NCI-H82 (cell line): ENCODE results near the gene DOCK9.
"Not testable (repeated sequence)": the region's sequence is repeated elsewhere in the genome, so short reads cannot be mapped to it uniquely, and the experiment has no call there.

ENCODE experiments used
- DNase-seq: peaks from one replicate; lab custom pipeline; 2025; lab: John Stamatoyannopoulos, UW

Gene DOCK9

DNA sequence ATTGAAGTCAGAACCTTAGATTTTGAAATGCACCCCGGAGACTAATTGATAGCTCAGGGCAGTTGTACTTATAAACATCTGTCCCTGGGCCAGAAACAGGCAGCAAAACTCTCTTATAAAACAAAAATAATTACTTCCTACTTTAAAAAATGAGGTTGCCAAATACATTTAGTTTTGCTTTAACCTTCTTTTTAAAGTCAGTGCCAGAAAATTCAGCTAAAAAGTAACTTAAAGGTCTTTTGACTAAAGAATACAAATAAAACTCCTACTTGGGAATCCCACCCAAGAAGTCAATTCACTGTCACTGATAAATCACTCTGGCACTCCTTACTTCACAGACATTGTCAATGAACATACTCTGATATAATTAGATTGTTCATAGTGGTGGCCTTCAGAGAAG lies 60.7 kb downstream of the DOCK9 start:
- no peak for DNase-seq

- DNase-seq = no peak
Measured at GRCh38 chr13:98916403-98916802, 61.5 kb downstream of the DOCK9 start.

- no peak for DNase-seq
Measured at GRCh38 chr13:98915981-98916380, 61.9 kb downstream of the DOCK9 start.

DNA sequence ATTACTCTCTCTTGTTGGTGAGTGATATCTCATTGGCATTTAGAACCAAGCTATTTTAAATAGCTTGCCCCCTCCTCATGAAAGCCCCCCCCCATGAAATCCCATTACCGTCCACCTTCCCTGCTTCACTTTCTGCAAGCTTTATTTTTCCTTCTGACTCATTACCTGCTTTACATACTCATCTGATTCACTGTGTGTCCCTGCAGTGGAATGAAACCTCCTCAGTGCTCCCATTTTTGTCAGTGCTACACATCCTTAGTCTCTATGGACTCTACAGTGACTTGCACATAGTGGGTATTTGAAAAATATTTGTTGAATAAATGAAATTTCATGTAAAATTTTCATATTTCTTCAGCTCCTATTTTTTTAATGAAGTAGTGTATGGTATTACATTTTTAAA lies 62.3 kb downstream of the DOCK9 start:
- DNase-seq = no peak

- no peak for DNase-seq
Measured at GRCh38 chr13:98913741-98914140, 64.1 kb downstream of the DOCK9 start.

GRCh38 chr13:98912846-98913245 lies 65.0 kb downstream of the DOCK9 start:
- DNase-seq = no peak

GRCh38 chr13:98910501-98910951 lies 67.3 kb downstream of the DOCK9 start:
- no peak for DNase-seq

- no peak for DNase-seq
Measured at GRCh38 chr13:98909016-98909415, 68.8 kb downstream of the DOCK9 start.

DNA sequence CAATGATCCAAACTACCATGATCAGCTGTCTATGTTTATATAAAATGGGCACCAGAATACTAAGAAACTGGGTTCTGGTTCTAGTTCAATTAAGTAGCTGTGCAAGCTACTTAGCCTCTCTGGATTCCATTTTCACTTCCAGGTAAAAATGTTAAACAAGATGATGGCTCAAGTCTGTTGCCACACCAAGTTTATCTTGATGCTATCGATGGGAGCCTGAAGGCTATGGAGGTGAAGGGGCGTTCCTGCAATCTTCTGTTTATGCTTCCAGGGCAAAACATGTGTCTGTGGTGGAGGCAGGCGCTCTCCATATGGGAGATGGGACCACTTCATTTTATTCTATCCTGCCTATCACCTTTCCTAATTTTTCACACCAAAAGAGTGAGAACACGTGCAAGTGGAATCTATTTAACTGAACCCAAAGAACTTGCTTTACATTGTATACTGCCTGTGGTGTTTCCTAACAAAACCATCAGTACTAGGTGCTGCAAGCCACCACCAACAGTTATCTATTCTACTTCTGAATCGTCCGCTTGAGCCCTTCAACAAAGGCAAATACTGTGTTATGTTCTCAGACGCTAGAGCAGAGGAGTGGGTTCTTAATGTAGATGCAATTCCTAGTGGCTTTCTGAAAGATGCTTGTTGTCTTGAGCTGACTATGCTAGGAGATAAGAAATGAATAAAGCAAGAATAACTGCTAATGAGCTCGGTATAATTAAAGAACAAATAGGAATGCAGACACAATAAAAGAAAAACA lies 70.9 kb downstream of the DOCK9 start:
- no peak for DNase-seq

DNA sequence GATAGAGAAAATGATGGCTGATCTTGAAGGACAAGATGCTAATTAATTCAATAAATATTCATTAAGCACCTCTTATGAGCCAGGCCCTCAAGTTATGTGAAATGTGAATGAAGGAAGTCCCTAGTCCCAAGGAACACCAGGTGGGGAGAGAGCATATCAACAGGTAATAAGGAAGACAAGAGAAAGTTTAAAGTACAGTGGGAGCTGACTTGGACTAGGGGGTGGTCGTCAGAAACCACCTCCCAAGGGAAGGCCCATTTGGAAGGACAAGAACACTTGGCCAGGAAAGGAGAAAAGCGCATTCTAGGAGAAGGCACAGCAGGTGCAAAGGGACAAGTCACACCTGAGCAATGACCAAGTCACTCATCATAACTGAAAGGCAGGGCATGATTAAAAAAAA lies 72.7 kb downstream of the DOCK9 start:
- no peak for DNase-seq

DNA sequence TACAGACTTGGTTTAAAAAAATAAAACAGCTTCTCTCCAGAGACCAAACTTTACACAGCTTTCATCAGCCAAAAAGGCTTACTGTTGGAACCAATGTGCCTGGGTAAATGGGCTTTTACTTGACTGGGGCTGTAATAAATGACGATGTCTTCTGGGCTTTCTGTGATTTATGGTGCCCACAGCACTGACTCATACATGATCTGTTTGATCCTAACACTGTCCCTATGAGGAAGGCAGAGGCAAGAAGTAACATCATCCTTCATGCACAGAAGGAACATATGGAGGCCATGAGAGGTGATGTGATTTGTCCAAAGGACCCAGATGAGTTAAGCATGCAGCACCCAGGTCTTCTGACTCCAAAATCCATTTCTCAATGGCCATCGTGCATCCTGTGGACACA lies 77.4 kb downstream of the DOCK9 start:
- no peak for DNase-seq

DNA sequence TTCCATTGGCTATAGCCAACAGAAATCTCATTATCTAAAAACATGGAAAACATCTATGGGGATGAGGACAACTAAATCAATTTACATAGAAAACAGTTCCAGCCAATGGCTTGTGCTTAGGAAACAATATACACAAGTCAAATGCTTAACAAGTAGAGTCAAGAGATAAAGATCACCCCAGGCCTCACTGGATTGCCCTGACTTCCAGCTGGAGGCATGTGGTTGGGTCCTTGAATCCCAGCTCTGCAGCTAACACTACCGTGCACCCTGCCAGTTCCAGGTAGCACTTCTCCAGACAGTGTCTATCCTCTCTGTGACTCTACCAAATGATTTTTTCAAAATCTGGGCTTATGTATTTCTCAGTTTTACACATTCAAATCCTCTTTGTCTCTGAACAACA lies 80.2 kb downstream of the DOCK9 start:
- DNase-seq = no peak

- no peak for DNase-seq
Measured at GRCh38 chr13:98896868-98897144, 81.1 kb downstream of the DOCK9 start.

DNA sequence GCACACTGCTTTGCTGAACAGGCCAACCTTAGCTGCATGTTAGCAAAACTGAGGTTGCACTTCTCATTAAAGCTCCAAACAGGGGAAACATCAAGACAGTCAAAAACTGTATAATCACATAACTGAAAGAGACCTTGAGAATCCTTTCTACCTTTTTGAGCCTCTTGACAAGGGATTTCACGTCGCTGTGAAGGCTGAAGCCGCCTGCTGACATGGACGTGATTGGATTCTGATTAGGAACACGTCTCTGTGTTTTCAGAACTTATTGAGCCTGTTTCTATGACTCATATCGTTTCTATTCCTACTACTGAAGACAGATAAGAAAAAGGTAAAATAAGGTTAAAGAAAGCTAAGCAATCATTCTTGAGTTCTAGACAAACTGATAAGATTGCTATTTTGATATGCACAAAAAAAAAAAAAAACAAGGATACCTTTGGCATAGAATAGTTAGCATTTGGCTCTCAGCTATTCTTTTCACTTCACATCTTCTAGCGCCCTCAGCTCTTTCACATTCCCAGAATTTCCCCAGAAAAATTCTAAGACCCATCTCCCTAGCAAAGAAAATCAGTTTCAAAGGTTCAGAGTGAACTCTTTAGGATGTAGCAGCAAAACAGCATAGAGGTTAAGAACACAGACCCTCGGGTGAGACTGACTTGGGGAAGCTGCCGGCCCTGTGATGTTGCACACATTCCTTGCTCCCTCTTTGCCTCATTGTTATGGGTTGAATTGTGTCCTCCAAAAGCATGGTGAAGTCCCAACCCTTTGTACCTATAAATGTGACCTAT lies 81.6 kb downstream of the DOCK9 start:
- DNase-seq = no peak

DNA sequence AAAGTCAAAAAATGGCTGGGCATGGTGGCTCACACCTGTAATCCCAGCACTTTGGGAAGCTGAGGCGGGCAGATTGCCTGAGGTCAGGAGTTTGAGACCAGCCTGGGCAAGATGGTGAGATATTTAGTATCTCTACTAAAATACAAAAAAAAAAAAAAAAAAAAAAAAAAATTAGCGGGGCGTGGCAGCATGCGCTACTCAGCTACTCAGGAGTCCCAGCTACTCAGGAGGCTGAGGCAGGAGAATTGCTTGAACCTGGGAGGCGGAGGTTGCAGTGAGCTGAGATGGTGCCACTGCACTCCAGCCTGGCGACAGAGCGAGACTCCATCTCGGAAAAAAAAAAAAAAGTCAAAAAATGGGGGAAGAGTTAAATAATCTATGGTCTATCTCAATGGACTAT lies 83.0 kb downstream of the DOCK9 start:
- DNase-seq = not testable (repeated sequence)

DNA sequence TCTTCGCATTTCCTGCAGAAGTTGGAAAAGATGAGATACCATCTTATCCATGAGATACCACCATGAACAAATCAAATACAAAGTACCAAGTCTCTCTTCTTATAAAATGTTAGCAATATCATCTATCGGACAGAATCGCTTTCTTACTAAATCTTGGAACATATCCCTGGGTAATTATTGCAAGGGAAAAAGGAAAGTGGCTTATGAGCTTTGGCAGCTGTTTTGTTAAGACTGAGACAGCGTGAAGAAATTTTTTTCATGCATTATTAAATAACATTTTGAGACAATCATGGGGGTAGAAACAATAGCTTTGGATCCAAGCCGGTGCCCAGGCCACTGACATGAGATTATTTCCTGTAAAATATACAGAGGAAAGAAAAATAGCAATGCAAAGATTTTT lies 84.5 kb downstream of the DOCK9 start:
- DNase-seq = no peak

DNA sequence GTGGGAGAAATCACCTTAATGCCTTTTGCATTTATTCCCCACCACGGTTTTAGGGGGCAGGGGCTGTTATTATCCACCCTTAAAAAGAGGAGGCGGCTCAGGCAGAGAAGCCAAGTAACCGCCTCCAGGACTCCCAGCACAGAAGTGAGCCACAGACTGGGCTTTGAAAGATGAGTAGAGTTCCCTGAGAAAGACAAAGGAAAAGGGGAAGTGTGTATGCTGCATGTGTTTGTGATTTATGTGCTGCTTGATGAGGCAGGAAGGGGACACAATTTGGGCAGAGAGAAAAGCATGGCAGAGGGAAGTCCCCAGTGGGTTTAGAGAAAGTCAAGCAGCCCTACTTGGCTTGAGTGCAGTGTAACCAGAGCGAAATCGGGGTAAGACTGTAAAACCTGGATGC lies 85.0 kb downstream of the DOCK9 start:
- DNase-seq = no peak

- no peak for DNase-seq
Measured at GRCh38 chr13:98892077-98892476, 85.8 kb downstream of the DOCK9 start.

GRCh38 chr13:98890925-98891324 lies 86.9 kb downstream of the DOCK9 start:
- DNase-seq = no peak

DNA sequence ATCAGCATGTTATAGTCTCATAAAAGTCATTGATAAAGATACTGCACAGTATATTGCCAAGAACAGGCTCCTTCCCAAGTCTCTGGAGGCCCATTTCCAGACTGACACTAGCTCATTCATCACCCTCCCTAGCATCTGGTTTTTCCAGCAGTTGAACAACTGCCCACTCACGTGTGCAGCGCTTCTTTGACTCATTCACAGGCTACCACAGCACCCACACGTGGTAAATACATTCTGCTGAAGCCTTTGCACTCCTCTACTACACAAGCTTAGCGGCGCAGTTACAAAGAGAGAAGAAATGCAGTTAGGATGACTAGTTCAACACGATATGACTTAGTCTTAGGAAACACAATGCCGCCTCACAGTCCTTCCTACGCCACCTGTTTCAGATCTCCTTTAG lies 87.7 kb downstream of the DOCK9 start:
- DNase-seq = no peak

- no peak for DNase-seq
Measured at GRCh38 chr13:98889419-98890085, 88.3 kb downstream of the DOCK9 start.

DNA sequence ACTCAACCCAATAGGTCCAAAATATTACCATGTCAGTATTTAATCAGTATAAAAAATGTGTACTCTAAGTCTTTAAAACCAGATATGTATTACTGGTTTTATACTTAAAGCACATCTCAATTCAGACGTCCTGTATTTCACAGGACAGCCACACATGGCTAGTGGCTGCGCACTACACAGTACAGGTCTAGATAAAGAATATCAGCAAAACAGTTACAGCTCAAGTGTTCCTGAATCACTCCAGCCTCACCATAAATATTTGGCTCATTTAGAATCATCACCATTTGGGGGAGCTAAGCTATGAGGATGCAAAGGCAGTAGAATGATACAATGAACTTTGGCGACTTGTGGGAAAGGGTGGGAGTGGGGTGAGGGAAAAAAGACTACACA lies 89.0 kb downstream of the DOCK9 start:
- DNase-seq = no peak

DNA sequence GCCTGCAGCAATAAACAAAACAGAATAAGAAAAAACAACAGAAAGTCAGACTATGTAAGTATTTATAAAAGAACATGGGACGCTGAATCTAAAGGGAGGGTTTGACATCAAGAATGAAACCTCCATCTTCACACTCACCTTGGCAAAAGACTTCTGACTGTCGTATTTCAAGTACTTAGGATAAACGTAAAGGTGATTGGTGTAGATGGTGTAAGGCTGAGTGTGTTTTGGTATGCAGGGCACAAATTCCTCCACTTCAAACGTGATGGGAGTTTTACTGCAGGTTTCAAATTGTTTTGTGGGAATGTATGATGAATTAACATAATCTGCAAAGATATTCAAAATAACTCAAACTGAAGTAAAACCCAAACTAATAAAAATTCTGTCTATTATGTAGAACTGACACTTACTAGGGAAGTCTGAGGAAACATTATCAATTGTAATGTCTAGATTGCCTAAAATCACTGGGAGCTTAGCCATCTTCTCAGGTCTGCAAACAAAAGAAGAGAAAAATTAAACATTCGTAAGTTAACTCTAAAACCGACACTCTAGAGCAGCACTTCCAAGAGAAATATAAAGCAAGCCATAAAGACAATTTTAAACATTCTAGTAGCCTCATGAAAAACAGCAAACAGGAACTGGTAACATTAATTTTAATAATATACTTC lies 89.5 kb downstream of the DOCK9 start:
- DNase-seq = no peak
